C4-2B (cell line): ENCODE data around the gene FAM222B.

Experiments used
- H3K27ac ChIP-seq: fragments of 450-650 bp; 2 replicates; pipeline ENCODE4 v1.5.1; 2017
- CTCF ChIP-seq: fragments of 450-650 bp; conservative IDR thresholded peaks from 2 replicates; pipeline ENCODE4 v1.5.1; 2017; ENCODE audit warnings: mild to moderate bottlenecking
- ZFX ChIP-seq: fragments of 450-650 bp; IDR thresholded peaks from 2 replicates; pipeline ENCODE4 v1.6.1; 2017

The FAM222B gene

GRCh38 chr17:28745786-28746411, 96.7 kb downstream of the FAM222B start:
- peak overlapping the region; percentile 96 for H3K27ac ChIP-seq
- no peak for TF ChIP-seq CTCF
- TF ChIP-seq ZFX, result no peak

- TF ChIP-seq ZFX (peak; percentile 42; the same call in 1 of the 2 replicates), CTCF (no peak)
- peak overlapping the region; percentile 96 for H3K27ac ChIP-seq
Measured at GRCh38 chr17:28744972-28745785, 97.4 kb downstream of the FAM222B start.

- H3K27ac ChIP-seq, result peak overlapping the region; percentile 96
- TF ChIP-seq ZFX (no peak), CTCF (no peak; the same call in 1 of the 2 replicates)
Measured at GRCh38 chr17:28744104-28744971, 98.3 kb downstream of the FAM222B start.

- H3K27ac ChIP-seq, result peak within 1 kb of the TSS; percentile 96
- TF ChIP-seq CTCF, result no peak; the same call in 1 of the 2 replicates
- TF ChIP-seq ZFX, result no peak
Measured at GRCh38 chr17:28743243-28744103, 99.1 kb downstream of the FAM222B start, which contains the start of gene TRAF4. TRAF4 (plus strand) TSS chr17:28744011; CDS start chr17:28744113, 102 bp downstream.

GRCh38 chr17:28741358-28742349, 100.9 kb downstream of the FAM222B start:
- no peak for TF ChIP-seq ZFX
- TF ChIP-seq CTCF, result no peak
- peak overlapping the region; percentile 96 for H3K27ac ChIP-seq
